Immature natural killer cell (primary cell): ENCODE results near the gene PDP2. TPM values are rescaled to one million over a fixed set of nuclear protein-coding genes. Genes with fewer than 3 reads are reported as not detected.
A peak's percentile ranks its signal among the peaks of the same experiment; 100 is the strongest.

Experiments used
- DNase-seq, 3 donors: peaks; one replicate each; pipeline ENCODE4 v3.0.0; 2022; ENCODE audit warnings: mixed read lengths in 1 of 3
- H3K27ac Mint-ChIP-seq, 6 donors: one replicate each; pipeline ENCODE4 v1.8.0; 2020; ENCODE audit warnings: mixed read lengths in 6 of 6, mild to moderate bottlenecking in 5 of 6, inconsistent platforms in 4 of 6, moderate library complexity in 3 of 6
- H3K27me3 Mint-ChIP-seq, 3 donors: one replicate each; pipeline ENCODE4 v1.8.0; 2020 to 2021; ENCODE audit warnings: low read depth in 3 of 3, mild to moderate bottlenecking in 3 of 3, mixed read lengths in 3 of 3, moderate library complexity in 3 of 3, inconsistent platforms in 1 of 3
- H3K36me3 Mint-ChIP-seq, 3 donors: one replicate each; pipeline ENCODE4 v1.8.0; 2020; ENCODE audit warnings: mixed read lengths in 3 of 3, inconsistent platforms in 2 of 3, mild to moderate bottlenecking in 2 of 3
- H3K4me1 Mint-ChIP-seq, 2 donors: one replicate each; pipeline ENCODE4 v1.8.0; 2020; ENCODE audit warnings: inconsistent platforms in 2 of 2, mild to moderate bottlenecking in 2 of 2, mixed read lengths in 2 of 2, moderate library complexity in 1 of 2
- H3K4me3 Mint-ChIP-seq, 5 donors: one replicate each; pipeline ENCODE4 v1.8.0; 2020; ENCODE audit warnings: mild to moderate bottlenecking in 5 of 5, mixed read lengths in 5 of 5, inconsistent platforms in 3 of 5, moderate library complexity in 3 of 5
- H3K9me3 Mint-ChIP-seq, 6 donors: one replicate each; pipeline ENCODE4 v1.8.0; 2020; ENCODE audit warnings: mild to moderate bottlenecking in 6 of 6, mixed read lengths in 6 of 6, inconsistent platforms in 4 of 6, moderate library complexity in 3 of 6
- polyA plus RNA-seq, 3 donors: library from polyadenylated mRNA; unstranded; fragments of 300-500 nt; fragmentation: Illumina TruSeq; gene quantifications; one replicate each; pipeline ENCODE4 v1.2.3, GENCODE V29; 2021

The PDP2 gene
- polyA plus RNA-seq, 3 donors from 2014 or later, result 2.2 to 3.1 TPM; not detected in 1

- Mint-ChIP-seq H3K4me3 (peak overlapping the region in 4 of 5 donors; percentile 74 to 99 (median 80)), H3K27ac (peak overlapping the region in 3 of 6 donors; percentile 15 to 66 (median 42))
Observed at GRCh38 chr16:66881964-66882508, 1.7 kb downstream of the PDP2 start.

GRCh38 chr16:66882702-66883101 is 2.4 kb downstream of the PDP2 start:
- peaks cover 6 to 19% (median 10%) of the 10 kb centered on the region in 3 donors for H3K36me3 Mint-ChIP-seq
- H3K4me1 Mint-ChIP-seq, result peaks cover 22 to 50% of the 10 kb centered on the region in 2 donors
- peaks cover 6 to 12% (median 7%) of the 10 kb centered on the region in 3 donors for H3K27me3 Mint-ChIP-seq
- DNase-seq, result no peak
- peak overlapping the region in 1 of 5 donors; percentile 74 for H3K4me3 Mint-ChIP-seq
- H3K9me3 Mint-ChIP-seq, result no peaks in the 10 kb centered on the region
- peak overlapping the region in 1 of 6 donors; percentile 42 for H3K27ac Mint-ChIP-seq

More at GRCh38 chr16:66881964-66882508, 1.7 kb downstream of the PDP2 start:
- peaks cover 22 to 51% of the 10 kb centered on the region in 2 donors for H3K4me1 Mint-ChIP-seq
- peaks cover 6 to 19% (median 10%) of the 10 kb centered on the region in 3 donors for H3K36me3 Mint-ChIP-seq
- peaks cover 6 to 12% (median 7%) of the 10 kb centered on the region in 3 donors for H3K27me3 Mint-ChIP-seq
- DNase-seq, result no peak
- H3K9me3 Mint-ChIP-seq, result no peaks in the 10 kb centered on the region

- DNase-seq, result no peak
- H3K9me3 Mint-ChIP-seq, result no peaks in the 10 kb centered on the region
- no peak overlapping the region for H3K4me3 Mint-ChIP-seq
- H3K27me3 Mint-ChIP-seq, result peaks cover under 1 to 2% (median under 1%) of the 10 kb centered on the region in 3 donors
- peak overlapping the region in 3 of 6 donors; percentile 16 to 37 (median 20) for H3K27ac Mint-ChIP-seq
- H3K4me1 Mint-ChIP-seq, result peaks cover 3 to 35% of the 10 kb centered on the region in 2 donors
- H3K36me3 Mint-ChIP-seq, result peaks cover 6 to 24% (median 10%) of the 10 kb centered on the region in 3 donors
Observed at GRCh38 chr16:66885491-66885890, 5.2 kb downstream of the PDP2 start.

GRCh38 chr16:66886321-66886720 is 6.0 kb downstream of the PDP2 start:
- Mint-ChIP-seq H3K4me1 (peaks cover 3 to 33% of the 10 kb centered on the region in 2 donors), H3K4me3 (no peak overlapping the region), H3K27ac (no peak overlapping the region), H3K9me3 (no peaks in the 10 kb centered on the region), H3K27me3 (peaks cover 0 to 2% (median 0%) of the 10 kb centered on the region in 3 donors), H3K36me3 (peaks cover 6 to 24% (median 10%) of the 10 kb centered on the region in 3 donors)
- no peak for DNase-seq

GRCh38 chr16:66886914-66887313 is 6.6 kb downstream of the PDP2 start:
- Mint-ChIP-seq H3K27ac (peak overlapping the region in 3 of 6 donors; percentile 29 to 88 (median 51)), H3K36me3 (peaks cover 6 to 24% (median 10%) of the 10 kb centered on the region in 3 donors), H3K4me1 (peaks cover 3 to 29% of the 10 kb centered on the region in 2 donors), H3K27me3 (peaks cover 0 to 1% (median 0%) of the 10 kb centered on the region in 3 donors), H3K4me3 (no peak overlapping the region), H3K9me3 (no peaks in the 10 kb centered on the region)
- DNase-seq, result no peak

- H3K27me3 Mint-ChIP-seq, result no peaks in the 10 kb centered on the region
- H3K4me3 Mint-ChIP-seq, result no peak overlapping the region
- no peaks in the 10 kb centered on the region for H3K9me3 Mint-ChIP-seq
- H3K27ac Mint-ChIP-seq, result peak overlapping the region in 2 of 6 donors; percentile 9 to 23
- H3K36me3 Mint-ChIP-seq, result peaks cover 6 to 24% (median 10%) of the 10 kb centered on the region in 3 donors
- H3K4me1 Mint-ChIP-seq, result peaks cover 5 to 19% of the 10 kb centered on the region in 2 donors
- DNase-seq, result no peak
Observed at GRCh38 chr16:66888647-66889615, 8.6 kb downstream of the PDP2 start.

- no peak overlapping the region for H3K27ac Mint-ChIP-seq
- H3K9me3 Mint-ChIP-seq, result no peaks in the 10 kb centered on the region
- no peak for DNase-seq
- no peaks in the 10 kb centered on the region for H3K27me3 Mint-ChIP-seq
- H3K36me3 Mint-ChIP-seq, result peaks cover 6 to 19% (median 6%) of the 10 kb centered on the region in 3 donors
- peaks cover 5 to 19% of the 10 kb centered on the region in 2 donors for H3K4me1 Mint-ChIP-seq
- H3K4me3 Mint-ChIP-seq, result no peak overlapping the region
Observed at GRCh38 chr16:66889622-66890021, 9.3 kb downstream of the PDP2 start.

- H3K27me3 Mint-ChIP-seq, result peaks cover 0 to under 1% (median 0%) of the 10 kb centered on the region in 3 donors
- peaks cover 5 to 11% of the 10 kb centered on the region in 2 donors for H3K4me1 Mint-ChIP-seq
- H3K36me3 Mint-ChIP-seq, result peaks cover 1 to 8% (median 1%) of the 10 kb centered on the region in 3 donors
- H3K27ac Mint-ChIP-seq, result peak overlapping the region in 1 of 6 donors; percentile 19
- H3K4me3 Mint-ChIP-seq, result no peak overlapping the region
- no peak for DNase-seq
- no peaks in the 10 kb centered on the region for H3K9me3 Mint-ChIP-seq
Observed at GRCh38 chr16:66890799-66891198, 10.5 kb downstream of the PDP2 start.

GRCh38 chr16:66891360-66891759 is 11.0 kb downstream of the PDP2 start:
- Mint-ChIP-seq H3K4me1 (peaks cover 5 to 6% of the 10 kb centered on the region in 2 donors), H3K27ac (peak overlapping the region in 2 of 6 donors; percentile 19 to 61), H3K4me3 (no peak overlapping the region)

GRCh38 chr16:66891797-66892196 is 11.5 kb downstream of the PDP2 start:
- Mint-ChIP-seq H3K9me3 (no peaks in the 10 kb centered on the region), H3K4me3 (no peak overlapping the region), H3K27me3 (peaks cover 0 to 2% (median 0%) of the 10 kb centered on the region in 3 donors), H3K4me1 (peaks cover 5 to 6% of the 10 kb centered on the region in 2 donors), H3K36me3 (peaks cover 0 to 5% (median 0%) of the 10 kb centered on the region in 3 donors), H3K27ac (no peak overlapping the region)
- no peak for DNase-seq

More at GRCh38 chr16:66891360-66891759, 11.0 kb downstream of the PDP2 start:
- DNase-seq, result no peak
- Mint-ChIP-seq H3K27me3 (peaks cover 0 to 2% (median 0%) of the 10 kb centered on the region in 3 donors), H3K9me3 (no peaks in the 10 kb centered on the region), H3K36me3 (peaks cover 0 to 5% (median 0%) of the 10 kb centered on the region in 3 donors)

GRCh38 chr16:66894055-66894454 is 13.7 kb downstream of the PDP2 start:
- Mint-ChIP-seq H3K4me3 (no peak overlapping the region), H3K9me3 (no peaks in the 10 kb centered on the region), H3K36me3 (no peaks in the 10 kb centered on the region), H3K27ac (peak overlapping the region in 1 of 6 donors; percentile 70), H3K4me1 (peaks cover 0 to 3% of the 10 kb centered on the region in 2 donors), H3K27me3 (peaks cover 0 to 3% (median 0%) of the 10 kb centered on the region in 3 donors)
- no peak for DNase-seq

- H3K27me3 Mint-ChIP-seq, result peaks cover 0 to 3% (median 0%) of the 10 kb centered on the region in 3 donors
- no peak overlapping the region for H3K4me3 Mint-ChIP-seq
- H3K36me3 Mint-ChIP-seq, result no peaks in the 10 kb centered on the region
- no peaks in the 10 kb centered on the region for H3K9me3 Mint-ChIP-seq
- peak overlapping the region in 2 of 6 donors; percentile 17 to 70 for H3K27ac Mint-ChIP-seq
- peaks cover 0 to 3% of the 10 kb centered on the region in 2 donors for H3K4me1 Mint-ChIP-seq
- DNase-seq, result peak; percentile 39 to 57 (median 52)
Observed at GRCh38 chr16:66894948-66895688, 14.8 kb downstream of the PDP2 start.

GRCh38 chr16:66895689-66895979 is 15.3 kb downstream of the PDP2 start:
- Mint-ChIP-seq H3K27me3 (peaks cover 0 to 3% (median 0%) of the 10 kb centered on the region in 3 donors), H3K27ac (no peak overlapping the region), H3K9me3 (no peaks in the 10 kb centered on the region), H3K4me3 (no peak overlapping the region), H3K36me3 (no peaks in the 10 kb centered on the region), H3K4me1 (peaks cover 0 to 3% of the 10 kb centered on the region in 2 donors)
- DNase-seq, result no peak
